ENCODE measurements around the gene TOR1AIP2. TPM values are rescaled to one million over a fixed set of nuclear protein-coding genes. Genes with fewer than 3 reads are reported as not detected.

TOR1AIP2 gene
- total RNA-seq, 1 experiment from 2014 or later: 121 TPM

DNA sequence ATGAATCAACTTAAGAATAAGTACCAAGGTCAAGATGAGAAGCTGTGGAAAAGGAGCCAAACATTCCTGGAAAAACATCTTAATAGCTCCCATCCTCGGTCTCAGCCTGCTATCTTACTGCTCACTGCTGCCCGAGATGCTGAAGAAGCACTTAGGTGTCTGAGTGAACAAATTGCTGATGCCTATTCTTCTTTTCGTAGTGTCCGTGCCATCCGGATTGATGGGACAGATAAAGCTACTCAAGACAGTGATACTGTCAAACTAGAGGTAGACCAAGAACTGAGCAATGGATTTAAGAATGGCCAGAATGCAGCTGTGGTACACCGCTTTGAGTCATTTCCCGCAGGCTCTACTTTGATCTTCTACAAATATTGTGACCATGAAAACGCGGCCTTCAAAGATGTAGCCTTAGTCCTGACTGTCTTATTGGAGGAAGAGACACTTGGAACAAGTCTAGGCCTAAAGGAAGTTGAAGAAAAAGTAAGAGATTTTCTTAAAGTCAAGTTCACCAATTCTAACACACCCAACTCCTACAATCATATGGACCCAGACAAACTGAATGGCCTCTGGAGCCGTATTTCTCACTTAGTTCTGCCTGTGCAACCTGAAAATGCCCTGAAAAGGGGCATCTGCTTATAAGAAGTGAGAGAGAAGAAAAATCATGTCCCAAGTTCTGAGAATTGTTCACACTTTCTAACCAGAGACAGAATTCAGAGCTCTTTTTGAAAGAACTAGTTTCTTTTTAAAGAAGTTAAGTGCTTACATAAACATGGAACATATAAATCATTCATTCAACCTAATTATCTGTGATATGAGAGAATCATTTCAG, 40.2 kb upstream of the TOR1AIP2 start:
- Mint-ChIP-seq H3K36me3 (ENCODE audit: insufficient read depth, unreplicated experiment) (peaks cover 16% of the 10 kb centered on the region), H3K4me1 (ENCODE audit: low read depth, unreplicated experiment) (peaks cover 14% of the 10 kb centered on the region), H3K9me3 (ENCODE audit: low read depth, unreplicated experiment) (no peaks in the 10 kb centered on the region), H3K4me3 (ENCODE audit: low read depth, unreplicated experiment) (no peak overlapping the region), H3K27me3 (ENCODE audit: unreplicated experiment) (no peaks in the 10 kb centered on the region), H3K27ac (ENCODE audit: unreplicated experiment) (no peak overlapping the region)
- intact Hi-C loops (cut with micrococcal nuclease; ENCODE audit: unreplicated experiment): no loop called here
- BruUV-seq (replicated peaks): no TSS peak
- TF ChIP-seq, protein P1, sequence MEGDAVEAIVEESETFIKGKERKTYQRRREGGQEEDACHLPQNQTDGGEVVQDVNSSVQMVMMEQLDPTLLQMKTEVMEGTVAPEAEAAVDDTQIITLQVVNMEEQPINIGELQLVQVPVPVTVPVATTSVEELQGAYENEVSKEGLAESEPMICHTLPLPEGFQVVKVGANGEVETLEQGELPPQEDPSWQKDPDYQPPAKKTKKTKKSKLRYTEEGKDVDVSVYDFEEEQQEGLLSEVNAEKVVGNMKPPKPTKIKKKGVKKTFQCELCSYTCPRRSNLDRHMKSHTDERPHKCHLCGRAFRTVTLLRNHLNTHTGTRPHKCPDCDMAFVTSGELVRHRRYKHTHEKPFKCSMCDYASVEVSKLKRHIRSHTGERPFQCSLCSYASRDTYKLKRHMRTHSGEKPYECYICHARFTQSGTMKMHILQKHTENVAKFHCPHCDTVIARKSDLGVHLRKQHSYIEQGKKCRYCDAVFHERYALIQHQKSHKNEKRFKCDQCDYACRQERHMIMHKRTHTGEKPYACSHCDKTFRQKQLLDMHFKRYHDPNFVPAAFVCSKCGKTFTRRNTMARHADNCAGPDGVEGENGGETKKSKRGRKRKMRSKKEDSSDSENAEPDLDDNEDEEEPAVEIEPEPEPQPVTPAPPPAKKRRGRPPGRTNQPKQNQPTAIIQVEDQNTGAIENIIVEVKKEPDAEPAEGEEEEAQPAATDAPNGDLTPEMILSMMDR (IDR thresholded peaks at IDR 0.05; ENCODE audit: unreplicated experiment): no peak
- CTCF ChIA-PET: interaction anchor here (0.8 kb wide), 1 partner anchor 37 kb away, joined by 3 read pairs; the partner anchor contains the start of gene CEP350
- DNase-seq: no peak

DNA sequence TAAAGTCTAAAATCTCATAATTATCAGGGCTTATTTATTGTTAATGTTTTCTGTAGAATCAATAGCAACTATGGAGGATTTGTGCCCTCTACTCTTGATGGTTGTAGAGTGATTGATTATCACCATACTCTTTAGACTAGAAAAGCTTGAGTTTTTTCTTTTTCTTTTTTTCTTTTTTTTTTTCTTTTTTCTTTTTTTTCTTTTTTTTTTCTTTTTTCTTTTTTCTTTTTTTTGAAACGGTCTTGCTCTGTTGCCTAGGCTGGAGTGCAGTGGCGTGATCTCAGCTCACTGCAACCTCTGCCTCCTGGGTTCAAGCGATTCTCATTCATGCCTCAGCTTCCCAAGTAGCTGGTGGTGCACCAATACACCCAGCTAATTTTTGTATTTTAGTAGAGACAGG, 34.2 kb upstream of the TOR1AIP2 start:
- Mint-ChIP-seq H3K4me3 (ENCODE audit: low read depth, unreplicated experiment) (no peak overlapping the region), H3K27me3 (ENCODE audit: unreplicated experiment) (no peaks in the 10 kb centered on the region), H3K4me1 (ENCODE audit: low read depth, unreplicated experiment) (peaks cover 8% of the 10 kb centered on the region), H3K27ac (ENCODE audit: unreplicated experiment) (no peak overlapping the region), H3K9me3 (ENCODE audit: low read depth, unreplicated experiment) (no peaks in the 10 kb centered on the region), H3K36me3 (ENCODE audit: insufficient read depth, unreplicated experiment) (peaks cover 16% of the 10 kb centered on the region)
- TF ChIP-seq, protein P1 (IDR thresholded peaks at IDR 0.05; ENCODE audit: unreplicated experiment): no peak
- CTCF ChIA-PET: interaction anchor here (1.1 kb wide), 1 partner anchor 12 kb away, joined by 3 read pairs; no protein-coding TSS in a partner anchor
- intact Hi-C loops (cut with micrococcal nuclease; ENCODE audit: unreplicated experiment): no loop called here
- BruUV-seq (replicated peaks): no TSS peak
- no peak for DNase-seq

DNA sequence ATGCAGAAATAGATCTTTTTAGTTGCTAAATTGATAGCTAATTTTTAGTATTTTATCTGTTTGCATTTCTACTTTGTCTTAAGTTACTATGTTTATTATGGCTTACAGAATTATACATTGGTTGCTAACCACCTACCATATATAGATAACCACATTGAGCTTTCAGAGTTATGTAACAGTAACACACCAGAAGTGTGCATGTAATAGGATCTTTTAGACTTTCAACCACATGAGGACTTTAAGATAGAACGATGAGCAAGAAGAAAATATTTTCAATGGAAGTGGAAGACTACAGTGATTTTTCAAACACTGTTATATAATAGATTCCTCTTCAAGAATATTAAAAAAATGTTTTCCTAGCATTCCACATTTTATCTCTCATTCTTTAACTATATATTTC, 33.3 kb upstream of the TOR1AIP2 start:
- no peak for DNase-seq
- intact Hi-C loops (cut with micrococcal nuclease; ENCODE audit: unreplicated experiment): no loop called here
- Mint-ChIP-seq H3K36me3 (ENCODE audit: insufficient read depth, unreplicated experiment) (peaks cover 13% of the 10 kb centered on the region), H3K4me3 (ENCODE audit: low read depth, unreplicated experiment) (no peak overlapping the region), H3K4me1 (ENCODE audit: low read depth, unreplicated experiment) (peaks cover 8% of the 10 kb centered on the region), H3K27ac (ENCODE audit: unreplicated experiment) (no peak overlapping the region), H3K9me3 (ENCODE audit: low read depth, unreplicated experiment) (no peaks in the 10 kb centered on the region), H3K27me3 (ENCODE audit: unreplicated experiment) (no peaks in the 10 kb centered on the region)
- CTCF ChIA-PET: interaction anchor here (1.1 kb wide), 1 partner anchor 11 kb away, joined by 3 read pairs; no protein-coding TSS in a partner anchor
- BruUV-seq (replicated peaks): no TSS peak
- TF ChIP-seq, protein P1 (IDR thresholded peaks at IDR 0.05; ENCODE audit: unreplicated experiment): no peak

DNA sequence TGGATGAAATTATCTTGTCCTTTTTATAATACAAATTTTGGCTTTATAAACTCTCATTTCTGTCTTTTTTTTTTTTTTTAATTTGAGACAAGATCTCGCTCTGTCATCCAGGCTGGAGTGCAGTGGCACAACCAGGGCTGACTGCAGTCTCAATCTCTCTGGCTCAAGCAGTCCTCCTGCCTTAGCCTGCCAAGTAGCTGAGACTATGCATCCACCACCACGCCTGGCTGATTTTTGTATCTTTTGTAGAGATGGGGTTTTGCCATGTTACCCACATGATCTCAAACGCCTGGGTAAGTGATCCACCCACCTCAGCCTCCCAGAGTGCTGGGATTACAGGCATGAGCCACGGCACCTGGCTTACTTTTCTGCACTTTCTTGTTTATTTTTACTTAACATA, 12.0 kb upstream of the TOR1AIP2 start:
- TF ChIP-seq, protein P1 (IDR thresholded peaks at IDR 0.05; ENCODE audit: unreplicated experiment): no peak
- Mint-ChIP-seq H3K9me3 (ENCODE audit: low read depth, unreplicated experiment) (no peaks in the 10 kb centered on the region), H3K4me1 (ENCODE audit: low read depth, unreplicated experiment) (peaks cover 3% of the 10 kb centered on the region), H3K27me3 (ENCODE audit: unreplicated experiment) (no peaks in the 10 kb centered on the region), H3K27ac (ENCODE audit: unreplicated experiment) (no peak overlapping the region), H3K36me3 (ENCODE audit: insufficient read depth, unreplicated experiment) (peaks cover 14% of the 10 kb centered on the region), H3K4me3 (ENCODE audit: low read depth, unreplicated experiment) (no peak overlapping the region)
- no peak for DNase-seq
- CTCF ChIA-PET: interaction anchor here (0.5 kb wide), 1 partner anchor 611 kb away, joined by 3 read pairs; no protein-coding TSS in a partner anchor
- no TSS peak for BruUV-seq (replicated peaks)
- intact Hi-C loops (cut with micrococcal nuclease; ENCODE audit: unreplicated experiment): no loop called here

All from Calu3 (cell line).